A549 treated with GW870086 at 1 μM for 4 hours (cell line): ENCODE data around the gene DNER. TPM values are rescaled to one million over a fixed set of nuclear protein-coding genes. Genes with fewer than 3 reads are reported as not detected.

Experiments
- total RNA-seq: library from RNA; stranded (reverse); fragments of 200-300 nt; extraction: Qiagen RNA extraction; gene quantifications from 5 replicates; pipeline ENCODE4 v1.2.3, GENCODE V29; 2022; ENCODE audit warnings: low read depth

The DNER gene, protein sequence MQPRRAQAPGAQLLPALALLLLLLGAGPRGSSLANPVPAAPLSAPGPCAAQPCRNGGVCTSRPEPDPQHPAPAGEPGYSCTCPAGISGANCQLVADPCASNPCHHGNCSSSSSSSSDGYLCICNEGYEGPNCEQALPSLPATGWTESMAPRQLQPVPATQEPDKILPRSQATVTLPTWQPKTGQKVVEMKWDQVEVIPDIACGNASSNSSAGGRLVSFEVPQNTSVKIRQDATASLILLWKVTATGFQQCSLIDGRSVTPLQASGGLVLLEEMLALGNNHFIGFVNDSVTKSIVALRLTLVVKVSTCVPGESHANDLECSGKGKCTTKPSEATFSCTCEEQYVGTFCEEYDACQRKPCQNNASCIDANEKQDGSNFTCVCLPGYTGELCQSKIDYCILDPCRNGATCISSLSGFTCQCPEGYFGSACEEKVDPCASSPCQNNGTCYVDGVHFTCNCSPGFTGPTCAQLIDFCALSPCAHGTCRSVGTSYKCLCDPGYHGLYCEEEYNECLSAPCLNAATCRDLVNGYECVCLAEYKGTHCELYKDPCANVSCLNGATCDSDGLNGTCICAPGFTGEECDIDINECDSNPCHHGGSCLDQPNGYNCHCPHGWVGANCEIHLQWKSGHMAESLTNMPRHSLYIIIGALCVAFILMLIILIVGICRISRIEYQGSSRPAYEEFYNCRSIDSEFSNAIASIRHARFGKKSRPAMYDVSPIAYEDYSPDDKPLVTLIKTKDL
- 7.5 to 11.5 TPM (median 9.1 TPM) in 5 replicates for total RNA-seq

DNA sequence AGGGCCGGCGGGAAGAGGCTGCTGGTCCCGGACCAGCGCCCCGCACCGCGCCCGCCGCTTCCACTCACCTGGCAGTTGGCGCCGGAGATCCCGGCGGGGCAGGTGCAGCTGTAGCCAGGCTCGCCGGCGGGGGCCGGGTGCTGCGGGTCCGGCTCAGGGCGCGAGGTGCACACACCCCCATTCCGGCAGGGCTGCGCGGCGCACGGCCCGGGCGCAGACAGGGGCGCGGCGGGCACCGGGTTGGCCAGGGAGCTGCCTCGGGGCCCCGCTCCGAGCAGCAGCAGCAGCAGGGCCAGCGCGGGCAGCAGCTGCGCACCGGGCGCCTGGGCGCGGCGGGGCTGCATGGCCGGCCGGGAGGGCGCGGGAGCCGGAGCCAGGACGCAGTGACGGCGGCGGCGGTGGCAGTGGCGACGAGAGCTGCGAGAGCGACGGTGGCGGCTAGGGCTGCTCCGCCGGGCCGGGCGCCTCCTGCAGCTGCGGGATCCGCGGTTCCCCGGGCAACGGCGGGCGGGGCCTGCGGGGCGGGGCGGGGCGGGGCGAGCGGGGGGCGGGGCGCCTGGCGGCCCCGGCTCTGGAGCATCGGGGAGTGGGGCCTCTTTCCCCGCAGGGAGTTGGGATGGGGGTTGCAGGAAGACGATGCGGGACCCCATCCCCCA, at the start of gene DNER:
DNER (minus strand) TSS at position 476 of the 656 bp plus-strand sequence; CDS start at position 344, 132 bp downstream.

Other genes starting within 250 kb of the DNER start
- gene TRIP12, start 207.5 kb upstream of the DNER start, total RNA-seq: 69.1 to 122 TPM (median 95.6 TPM) in 5 replicates
- 1.2 to 1.7 TPM (median 1.4 TPM) in 5 replicates for gene FBXO36, start 207.9 kb upstream of the DNER start, total RNA-seq